Trophoblast cell (in vitro differentiated cells and primary cell): ENCODE data around the gene NACAD.

ENCODE experiments used
- DNase-seq, 2 donors: peaks; one replicate each; pipeline ENCODE4 v3.0.0-alpha.2; 2016
- H2AFZ ChIP-seq: 2 replicates; pipeline ENCODE4 v1.6.1; 2013; ENCODE audit warnings: low read length, moderate library complexity, mild to moderate bottlenecking; ENCODE audit not compliant: insufficient read depth, poor library complexity
- H2AK5ac ChIP-seq: 2 replicates; pipeline ENCODE4 v1.6.1; 2013; ENCODE audit warnings: mild to moderate bottlenecking, low read length
- H2BK120ac ChIP-seq: 2 replicates; pipeline ENCODE4 v1.6.1; 2013; ENCODE audit warnings: low read length, mild to moderate bottlenecking, moderate library complexity; ENCODE audit not compliant: insufficient read depth, poor library complexity
- H2BK12ac ChIP-seq: 2 replicates; pipeline ENCODE4 v1.6.1; 2013; ENCODE audit warnings: mild to moderate bottlenecking, low read length, moderate library complexity
- H2BK5ac ChIP-seq: 2 replicates; pipeline ENCODE4 v1.6.1; 2013; ENCODE audit warnings: low read length, low read depth, moderate library complexity, mild to moderate bottlenecking; ENCODE audit not compliant: poor library complexity
- H3K14ac ChIP-seq: 2 replicates; pipeline ENCODE4 v1.6.1; 2013; ENCODE audit warnings: mild to moderate bottlenecking, low read length
- H3K18ac ChIP-seq: 2 replicates; pipeline ENCODE4 v1.6.1; 2013; ENCODE audit warnings: mild to moderate bottlenecking, low read length
- H3K23ac ChIP-seq: 2 replicates; pipeline ENCODE4 v1.6.1; 2013; ENCODE audit warnings: low read length
- H3K27ac ChIP-seq: 2 replicates; pipeline ENCODE4 v1.5.1; 2013; ENCODE audit warnings: low read depth, mild to moderate bottlenecking, inconsistent platforms, low read length, moderate library complexity
- H3K27me3 ChIP-seq: 2 replicates; pipeline ENCODE4 v1.6.1; 2013; ENCODE audit warnings: inconsistent platforms, mild to moderate bottlenecking, low read length, moderate library complexity; ENCODE audit not compliant: insufficient read depth
- H3K36me3 ChIP-seq, 2 experiments: 1 replicate in 1 of 2; 2 replicates in 1 of 2; pipeline ENCODE4 v1.6.1; 2013; ENCODE audit warnings: low read length in 2 of 2, mild to moderate bottlenecking in 2 of 2, moderate library complexity in 1 of 2; ENCODE audit not compliant: insufficient read depth in 2 of 2, control insufficient read depth in 1 of 2
- H3K4ac ChIP-seq: 2 replicates; pipeline ENCODE4 v1.6.1; 2013; ENCODE audit warnings: low read depth, mild to moderate bottlenecking, low read length, moderate library complexity
- H3K4me1 ChIP-seq, 2 experiments: 1 replicate in 1 of 2; 2 replicates in 1 of 2; pipeline ENCODE4 v1.6.1; 2013; ENCODE audit warnings: low read length in 2 of 2, mild to moderate bottlenecking in 2 of 2, moderate library complexity in 1 of 2; ENCODE audit not compliant: insufficient read depth in 2 of 2, control insufficient read depth in 1 of 2
- H3K4me2 ChIP-seq: 2 replicates; pipeline ENCODE4 v1.6.1; 2013; ENCODE audit warnings: inconsistent platforms, mild to moderate bottlenecking, low read length, moderate library complexity
- H3K4me3 ChIP-seq: 2 replicates; pipeline ENCODE4 v1.5.1; 2013; ENCODE audit warnings: mild to moderate bottlenecking, low read depth, low read length, inconsistent platforms
- H3K79me1 ChIP-seq: one replicate; pipeline ENCODE4 v1.6.1; 2013; ENCODE audit warnings: low read length
- H3K79me2 ChIP-seq: 2 replicates; pipeline ENCODE4 v1.6.1; 2013; ENCODE audit warnings: low read length, mild to moderate bottlenecking; ENCODE audit not compliant: control insufficient read depth, insufficient read depth, poor library complexity
- H3K9ac ChIP-seq: 2 replicates; pipeline ENCODE4 v1.6.1; 2013; ENCODE audit warnings: mild to moderate bottlenecking, low read length
- H3K9me3 ChIP-seq: 2 replicates; pipeline ENCODE4 v1.6.1; 2013; ENCODE audit warnings: low read depth, mild to moderate bottlenecking, control low read depth, inconsistent platforms, low read length; ENCODE audit not compliant: insufficient read depth
- H4K12ac ChIP-seq: 2 replicates; pipeline ENCODE4 v1.6.1; 2013; ENCODE audit warnings: low read depth, mild to moderate bottlenecking, low read length, moderate library complexity
- H4K8ac ChIP-seq: 2 replicates; pipeline ENCODE4 v1.6.1; 2013; ENCODE audit warnings: low read depth, mild to moderate bottlenecking, low read length, moderate library complexity
- H4K91ac ChIP-seq: one replicate; pipeline ENCODE4 v1.6.1; 2013; ENCODE audit warnings: low read depth, mild to moderate bottlenecking, low read length, moderate library complexity
- whole genome bisulfite sequencing: extraction: QIAGEN DNeasy Blood & Tissue Kit; methylation state at CpG from one replicate; pipeline ENCODE4 v1.1.7; 2013; ENCODE audit warnings: missing lambda C conversion rate; ENCODE audit not compliant: insufficient read length, insufficient coverage; ENCODE audit errors: extremely low coverage; 5-methylcytosine and 5-hydroxymethylcytosine counted together

NACAD gene

DNA sequence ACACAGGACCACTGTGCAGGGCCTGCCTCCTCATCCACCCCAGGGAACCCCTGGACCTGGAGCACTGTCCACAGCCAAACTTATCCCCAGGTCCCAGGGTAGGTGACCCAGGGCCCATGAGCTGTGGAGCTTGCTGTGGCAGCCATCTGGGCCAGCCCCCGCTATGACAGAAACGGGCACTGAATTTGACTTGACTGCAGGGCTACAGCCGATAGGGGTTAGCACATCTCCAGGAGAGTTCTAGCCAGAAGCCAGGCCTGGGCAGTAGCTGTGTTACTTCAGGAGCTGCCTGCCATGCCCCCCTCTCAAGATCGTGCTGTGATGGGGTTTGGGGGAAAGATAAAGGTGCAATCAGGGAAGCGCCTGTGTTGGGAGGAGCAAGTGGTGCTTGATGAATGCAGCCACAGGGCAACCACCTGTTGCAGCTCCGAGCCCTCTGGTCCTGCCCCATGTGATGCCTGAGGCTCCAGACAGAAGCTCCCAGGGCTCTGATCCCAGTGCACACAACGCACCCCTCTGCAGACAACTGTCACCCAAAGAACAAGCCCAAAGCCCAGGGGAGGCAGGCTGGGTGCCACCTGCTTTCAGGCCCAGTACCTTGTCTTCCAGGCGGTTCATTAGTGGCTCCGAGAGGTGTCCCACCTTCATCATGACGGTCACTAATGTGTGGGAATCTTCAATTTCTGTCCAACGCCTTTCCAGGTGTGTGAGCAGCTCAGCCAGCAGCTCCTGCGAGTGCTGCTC lies 16.2 kb upstream of the NACAD start:
- Histone ChIP-seq H3K79me1 (no peaks in the 10 kb centered on the region), H2BK12ac (no peak overlapping the region)
- no CpG with 5 or more reads among the region's 12 CpGs for WGBS

DNA sequence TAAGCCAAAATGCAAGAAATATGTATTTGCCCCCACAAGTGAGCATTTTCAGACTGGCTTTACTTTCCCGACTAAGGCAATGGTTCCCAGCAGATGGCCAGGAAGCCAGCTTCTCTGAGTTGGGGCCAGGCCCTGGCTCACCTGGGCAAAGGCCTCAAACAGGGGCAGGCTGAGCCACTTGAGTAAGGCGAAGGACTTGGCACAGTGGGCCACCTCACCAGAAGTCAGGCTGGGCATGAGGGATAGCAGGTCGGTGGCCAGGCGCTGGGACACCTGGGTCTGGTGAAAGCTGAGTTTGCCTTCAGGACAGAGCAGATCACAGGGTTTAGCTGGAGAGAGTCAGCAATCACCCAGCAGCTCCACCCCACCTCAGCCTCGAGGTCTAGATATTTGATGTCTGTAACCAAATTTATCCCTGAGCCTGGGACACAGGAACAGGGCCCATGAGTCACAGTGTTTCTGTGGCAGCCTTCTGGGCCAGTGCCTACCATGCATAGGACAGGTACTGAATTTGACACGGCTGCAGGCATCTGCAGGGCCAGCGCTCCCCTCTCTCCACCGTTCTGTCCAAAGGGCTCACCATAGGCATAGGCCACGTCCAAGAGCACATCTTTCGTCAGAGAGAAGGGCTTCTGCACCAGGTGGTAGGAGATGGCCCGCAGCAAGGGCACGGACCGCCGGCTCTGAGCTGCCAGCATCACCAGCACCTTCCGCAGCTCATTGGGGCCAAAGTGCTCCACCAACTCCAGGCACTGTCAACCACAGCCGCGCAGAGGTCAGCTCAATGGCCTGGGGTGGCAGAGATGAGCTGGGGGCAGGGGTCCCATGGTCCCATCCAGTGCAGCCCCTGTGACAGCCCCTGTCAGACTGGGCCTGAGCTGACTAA lies 15.4 kb upstream of the NACAD start:
- H3K4me3 ChIP-seq: no peak overlapping the region
- no peaks in the 10 kb centered on the region for H3K79me2 ChIP-seq
- H3K79me1 ChIP-seq: no peaks in the 10 kb centered on the region
- H3K9ac ChIP-seq: no peak overlapping the region
- no peak overlapping the region for H4K91ac ChIP-seq
- no peak overlapping the region for H2BK120ac ChIP-seq
- H3K4ac ChIP-seq: no peak overlapping the region
- H3K23ac ChIP-seq: no peak overlapping the region
- H3K27ac ChIP-seq: no peak overlapping the region
- H4K12ac ChIP-seq: no peak overlapping the region
- H3K14ac ChIP-seq: no peak overlapping the region
- no peak overlapping the region for H2BK5ac ChIP-seq
- H3K4me2 ChIP-seq: no peak overlapping the region
- no peaks in the 10 kb centered on the region for H3K27me3 ChIP-seq
- no peak overlapping the region for H2AK5ac ChIP-seq
- H3K36me3 ChIP-seq: peaks cover 86 to 96% of the 10 kb centered on the region in 2 experiments
- no peak overlapping the region for H2BK12ac ChIP-seq
- no peak overlapping the region for H4K8ac ChIP-seq
- H2AFZ ChIP-seq: no peak overlapping the region
- H3K4me1 ChIP-seq: no peaks in the 10 kb centered on the region
- H3K9me3 ChIP-seq: no peaks in the 10 kb centered on the region
- no peak overlapping the region for H3K18ac ChIP-seq
- DNase-seq: no peak
- WGBS: no CpG with 5 or more reads among the region's 17 CpGs

More for the DNA sequence above, 16.2 kb upstream of the NACAD start:
- no peak overlapping the region for H3K18ac ChIP-seq
- H3K23ac ChIP-seq: no peak overlapping the region
- H3K27me3 ChIP-seq: no peaks in the 10 kb centered on the region
- no peak overlapping the region for H3K27ac ChIP-seq
- no peak overlapping the region for H4K91ac ChIP-seq
- H3K79me2 ChIP-seq: no peaks in the 10 kb centered on the region
- H3K14ac ChIP-seq: no peak overlapping the region
- no peaks in the 10 kb centered on the region for H3K4me1 ChIP-seq
- no peak for DNase-seq
- no peak overlapping the region for H4K8ac ChIP-seq
- no peak overlapping the region for H4K12ac ChIP-seq
- H3K4me2 ChIP-seq: no peak overlapping the region
- no peak overlapping the region for H2BK120ac ChIP-seq
- H2AK5ac ChIP-seq: no peak overlapping the region
- no peak overlapping the region for H3K4ac ChIP-seq
- no peak overlapping the region for H3K9ac ChIP-seq
- H3K4me3 ChIP-seq: no peak overlapping the region
- no peaks in the 10 kb centered on the region for H3K9me3 ChIP-seq
- no peak overlapping the region for H2BK5ac ChIP-seq
- peaks cover 78 to 88% of the 10 kb centered on the region in 2 experiments for H3K36me3 ChIP-seq
- H2AFZ ChIP-seq: no peak overlapping the region

DNA sequence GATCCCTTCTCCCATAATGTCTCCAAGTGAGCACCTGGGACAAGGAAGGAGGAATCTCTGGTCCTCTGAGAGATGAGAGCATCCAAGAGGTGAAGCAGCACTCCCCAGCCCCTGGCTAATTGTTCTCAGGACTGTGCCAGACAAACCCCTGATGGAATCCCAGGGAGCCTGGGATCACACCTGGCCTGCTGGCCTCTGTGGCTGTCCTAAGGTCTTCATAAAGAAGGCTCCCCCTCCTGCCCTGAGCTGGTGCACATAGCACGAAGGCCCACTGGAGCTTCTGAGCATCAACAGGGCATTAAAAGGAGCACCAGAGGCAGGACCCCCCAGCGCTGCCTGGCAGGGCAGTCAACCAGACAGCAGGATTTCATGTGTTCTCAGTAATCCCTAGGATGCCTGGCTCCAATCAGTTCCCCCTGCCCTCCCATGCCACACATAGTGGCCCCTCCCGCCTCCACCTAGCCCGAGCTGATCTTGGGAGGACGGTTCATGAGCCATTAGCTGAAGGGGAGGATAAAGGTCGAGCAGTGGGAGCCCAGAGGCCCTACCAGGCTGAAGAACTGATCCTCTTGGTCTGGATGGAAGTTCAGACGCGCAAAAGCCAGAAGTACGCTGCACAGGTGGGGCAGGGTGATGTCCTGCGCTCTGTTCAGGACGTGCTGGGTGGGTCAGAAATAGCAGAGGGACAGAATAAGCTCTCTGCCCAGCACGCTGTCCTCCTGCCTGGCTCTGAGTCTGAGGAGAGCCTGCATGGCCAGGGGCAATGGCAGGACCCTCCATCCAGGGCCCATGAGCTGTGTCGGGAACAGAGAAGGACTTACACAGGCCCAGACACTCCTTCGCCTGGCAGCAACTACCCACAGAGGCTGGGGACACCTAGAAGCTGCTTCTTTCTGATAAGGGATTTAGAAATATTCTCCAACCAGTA lies 14.3 kb upstream of the NACAD start:
- Histone ChIP-seq H4K12ac (no peak overlapping the region), H3K4ac (no peak overlapping the region), H3K4me2 (no peak overlapping the region), H3K79me1 (no peaks in the 10 kb centered on the region), H3K23ac (no peak overlapping the region), H3K27ac (no peak overlapping the region), H3K4me3 (no peak overlapping the region), H3K27me3 (no peaks in the 10 kb centered on the region), H3K18ac (no peak overlapping the region), H2BK12ac (no peak overlapping the region), H2BK5ac (no peak overlapping the region), H4K91ac (no peak overlapping the region), H3K9me3 (no peaks in the 10 kb centered on the region), H2AK5ac (no peak overlapping the region), H2BK120ac (no peak overlapping the region), H2AFZ (no peak overlapping the region), H3K79me2 (no peaks in the 10 kb centered on the region), H3K14ac (no peak overlapping the region), H3K9ac (no peak overlapping the region), H4K8ac (no peak overlapping the region), H3K36me3 (peaks cover 80 to 88% of the 10 kb centered on the region in 2 experiments), H3K4me1 (no peaks in the 10 kb centered on the region)
- no peak for DNase-seq
- WGBS: no CpG with 5 or more reads among the region's 14 CpGs

DNA sequence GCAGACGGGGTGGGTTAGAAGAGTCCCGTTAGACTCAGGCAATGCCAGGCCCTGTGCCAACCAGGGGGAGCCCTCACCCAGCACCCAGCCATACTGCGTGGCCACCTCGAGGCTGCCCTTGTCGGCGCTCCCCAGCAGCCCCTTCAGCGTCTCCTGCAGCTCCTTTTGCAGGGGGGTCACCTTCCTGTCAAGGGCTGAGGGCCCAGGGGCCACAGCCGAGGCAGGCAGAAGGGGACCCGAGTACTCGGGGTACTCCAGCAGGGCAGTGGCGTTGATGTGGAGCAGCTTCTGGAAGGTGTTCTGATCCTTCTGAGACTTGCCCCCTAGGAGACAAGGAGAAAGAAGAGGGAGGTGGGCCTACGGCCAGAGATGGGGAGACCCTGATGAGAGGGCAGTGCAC lies 13.0 kb upstream of the NACAD start:
- Histone ChIP-seq H2BK12ac (no peak overlapping the region), H3K23ac (no peak overlapping the region), H3K27ac (no peak overlapping the region), H3K9ac (no peak overlapping the region), H4K8ac (no peak overlapping the region), H3K14ac (no peak overlapping the region), H4K91ac (no peak overlapping the region), H2AFZ (no peak overlapping the region), H4K12ac (no peak overlapping the region), H3K79me2 (no peaks in the 10 kb centered on the region), H3K4me3 (no peak overlapping the region), H2BK120ac (no peak overlapping the region), H3K79me1 (no peaks in the 10 kb centered on the region), H3K36me3 (peaks cover 72 to 79% of the 10 kb centered on the region in 2 experiments), H2AK5ac (no peak overlapping the region), H3K18ac (no peak overlapping the region), H3K4me1 (no peaks in the 10 kb centered on the region), H3K9me3 (no peaks in the 10 kb centered on the region), H3K4ac (no peak overlapping the region), H3K27me3 (no peaks in the 10 kb centered on the region), H3K4me2 (no peak overlapping the region), H2BK5ac (no peak overlapping the region)
- DNase-seq: no peak
- no CpG with 5 or more reads among the region's 12 CpGs for WGBS
